Mesenchymal stem cell (in vitro differentiated cells and primary cell): ENCODE measurements around the gene TTC16.

ENCODE experiments used
- DNase-seq: peaks from one replicate; pipeline ENCODE4 v3.0.0-alpha.2; 2013
- H2AFZ ChIP-seq: one replicate; pipeline ENCODE4 v1.6.1; 2013; ENCODE audit warnings: low read depth, mild to moderate bottlenecking, control low read depth, inconsistent platforms, low read length, moderate library complexity
- H2AK5ac ChIP-seq: 2 replicates; pipeline ENCODE4 v1.6.1; 2013; ENCODE audit warnings: low read length, moderate library complexity, mild to moderate bottlenecking, inconsistent platforms; ENCODE audit not compliant: severe bottlenecking
- H2BK120ac ChIP-seq: one replicate; pipeline ENCODE4 v1.6.1; 2013; ENCODE audit warnings: low read depth, mild to moderate bottlenecking, inconsistent platforms, low read length, moderate library complexity
- H2BK12ac ChIP-seq, 2 experiments: one replicate each; pipeline ENCODE4 v1.6.1; 2013; ENCODE audit warnings: inconsistent platforms in 2 of 2, low read length in 2 of 2, mild to moderate bottlenecking in 2 of 2, moderate library complexity in 2 of 2, control low read depth in 1 of 2
- H2BK15ac ChIP-seq: one replicate; pipeline ENCODE4 v1.6.1; 2013; ENCODE audit warnings: mild to moderate bottlenecking, low read depth, inconsistent platforms; ENCODE audit not compliant: poor library complexity, severe bottlenecking
- H2BK5ac ChIP-seq: 2 replicates; pipeline ENCODE4 v1.6.1; 2013; ENCODE audit warnings: low read depth, mild to moderate bottlenecking, low read length, control low read depth, inconsistent platforms; ENCODE audit not compliant: poor library complexity, severe bottlenecking
- H3K14ac ChIP-seq, 2 experiments: one replicate each; pipeline ENCODE4 v1.6.1; 2013; ENCODE audit warnings: inconsistent platforms in 2 of 2, low read length in 2 of 2, control low read depth in 1 of 2, mild to moderate bottlenecking in 1 of 2, moderate library complexity in 1 of 2
- H3K18ac ChIP-seq, 2 experiments: one replicate each; pipeline ENCODE4 v1.6.1; 2013; ENCODE audit warnings: inconsistent platforms in 2 of 2, low read length in 2 of 2, control low read depth in 1 of 2, low read depth in 1 of 2, mild to moderate bottlenecking in 1 of 2
- H3K23ac ChIP-seq, 2 experiments: one replicate each; pipeline ENCODE4 v1.6.1; 2013; ENCODE audit warnings: inconsistent platforms in 2 of 2, low read length in 2 of 2, mild to moderate bottlenecking in 2 of 2, moderate library complexity in 2 of 2, control low read depth in 1 of 2
- H3K27ac ChIP-seq: 2 replicates; pipeline ENCODE4 v1.5.1; 2013; ENCODE audit warnings: mild to moderate bottlenecking, moderate library complexity, low read length, control low read depth, inconsistent platforms; ENCODE audit not compliant: poor library complexity, severe bottlenecking
- H3K27me3 ChIP-seq, 2 experiments: 2 replicates each; pipeline versions ENCODE4 v1.6.1 to v1.7.0; 2013; ENCODE audit warnings: low read length in 2 of 2, mild to moderate bottlenecking in 2 of 2, moderate library complexity in 2 of 2, control low read depth in 1 of 2, inconsistent platforms in 1 of 2; ENCODE audit not compliant: control insufficient read depth in 1 of 2, insufficient read depth in 1 of 2
- H3K36me3 ChIP-seq, 2 experiments: 2 replicates each; pipeline versions ENCODE4 v1.6.1 to v1.7.0; 2013; ENCODE audit warnings: low read length in 2 of 2, control low read depth in 1 of 2, inconsistent platforms in 1 of 2, low read depth in 1 of 2, mild to moderate bottlenecking in 1 of 2; ENCODE audit not compliant: insufficient read depth in 2 of 2, control insufficient read depth in 1 of 2
- H3K4ac ChIP-seq, 2 experiments: one replicate each; pipeline ENCODE4 v1.6.1; 2013; ENCODE audit warnings: inconsistent platforms in 2 of 2, low read length in 2 of 2, mild to moderate bottlenecking in 2 of 2, moderate library complexity in 2 of 2, control low read depth in 1 of 2, low read depth in 1 of 2
- H3K4me1 ChIP-seq: 2 replicates; pipeline ENCODE4 v1.6.1; 2013; ENCODE audit warnings: low read depth, low read length, control low read depth; ENCODE audit not compliant: control insufficient read depth, insufficient read depth
- H3K4me2 ChIP-seq: 2 replicates; pipeline ENCODE4 v1.6.1; 2013; ENCODE audit warnings: low read length, mild to moderate bottlenecking, inconsistent platforms; ENCODE audit not compliant: poor library complexity, severe bottlenecking
- H3K4me3 ChIP-seq, 2 experiments: 2 replicates each; pipeline versions ENCODE4 v1.5.1 to v1.7.0; 2013; ENCODE audit warnings: low read length in 2 of 2, mild to moderate bottlenecking in 2 of 2, control low read depth in 1 of 2, low read depth in 1 of 2; ENCODE audit not compliant: insufficient read depth in 1 of 2
- H3K79me1 ChIP-seq: replicated peaks from 2 replicates; pipeline ENCODE4 v1.6.1; 2013; ENCODE audit warnings: mild to moderate bottlenecking, control low read depth, low read length, inconsistent platforms; ENCODE audit not compliant: poor library complexity, severe bottlenecking
- H3K9ac ChIP-seq: 2 replicates; pipeline ENCODE4 v1.7.0; 2013; ENCODE audit warnings: mild to moderate bottlenecking, low read length, moderate library complexity
- H3K9me3 ChIP-seq: 2 replicates; pipeline ENCODE4 v1.7.0; 2013; ENCODE audit warnings: mild to moderate bottlenecking, low read length; ENCODE audit not compliant: control insufficient read depth
- H4K8ac ChIP-seq: one replicate; pipeline ENCODE4 v1.6.1; 2013; ENCODE audit warnings: inconsistent platforms, mild to moderate bottlenecking, low read length, moderate library complexity
- H4K91ac ChIP-seq: one replicate; pipeline ENCODE4 v1.6.1; 2013; ENCODE audit warnings: mild to moderate bottlenecking, low read length, inconsistent platforms
- WGBS: methylation state at CpG from one replicate; pipeline ENCODE4 v1.1.7; 2013; ENCODE audit warnings: mixed read lengths; 5-methylcytosine and 5-hydroxymethylcytosine counted together

TTC16 gene

DNA sequence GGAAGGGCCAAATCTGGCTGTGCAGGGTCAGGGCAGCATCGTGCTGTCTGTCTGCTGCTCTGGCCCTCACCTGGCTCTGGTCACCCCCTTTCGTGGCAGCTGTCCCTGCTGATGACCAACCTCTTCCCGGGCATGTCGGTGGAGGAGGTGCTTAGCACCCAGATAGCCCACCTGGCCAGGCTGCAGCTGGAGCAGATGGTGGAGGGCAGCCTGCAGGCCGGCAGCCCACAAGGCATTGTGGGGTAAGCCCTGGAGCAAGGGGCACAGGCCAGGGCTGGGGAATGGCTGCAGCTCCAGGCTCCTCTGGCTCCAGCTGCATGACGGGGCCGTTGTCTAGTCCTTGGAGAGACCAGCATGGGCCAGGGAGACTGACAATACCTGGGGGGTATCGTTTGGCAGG lies 11.0 kb downstream of the TTC16 start:
- H2BK120ac ChIP-seq: no peak overlapping the region
- H3K18ac ChIP-seq: no peak overlapping the region
- no peak overlapping the region for H2AK5ac ChIP-seq
- H3K4me1 ChIP-seq: peaks cover 1% of the 10 kb centered on the region
- H3K9ac ChIP-seq: no peak overlapping the region
- WGBS: 81% methylated on average over 8 of the region's 8 CpGs
- H3K79me1 ChIP-seq: no peaks in the 10 kb centered on the region
- no peak overlapping the region for H3K14ac ChIP-seq
- H2AFZ ChIP-seq: no peak overlapping the region
- H3K4me2 ChIP-seq: no peak overlapping the region
- H3K23ac ChIP-seq: no peak overlapping the region
- H2BK5ac ChIP-seq: no peak overlapping the region
- no peak overlapping the region for H2BK12ac ChIP-seq
- no peak overlapping the region for H3K4ac ChIP-seq
- no peaks in the 10 kb centered on the region for H3K9me3 ChIP-seq
- H3K27me3 ChIP-seq: peaks cover 0 to 3% of the 10 kb centered on the region in 2 experiments
- no peak overlapping the region for H4K91ac ChIP-seq
- H3K27ac ChIP-seq: no peak overlapping the region
- H2BK15ac ChIP-seq: no peak overlapping the region
- H3K4me3 ChIP-seq: no peak overlapping the region
- H3K36me3 ChIP-seq: peaks cover 9 to 16% of the 10 kb centered on the region in 2 experiments
- DNase-seq: no peak
- no peak overlapping the region for H4K8ac ChIP-seq

- Histone ChIP-seq H3K27ac (no peak overlapping the region), H2BK15ac (no peak overlapping the region), H3K4me1 (peaks cover 5% of the 10 kb centered on the region), H2BK120ac (no peak overlapping the region), H2AFZ (no peak overlapping the region), H3K4me3 (no peak overlapping the region), H2AK5ac (no peak overlapping the region), H3K9ac (no peak overlapping the region), H2BK5ac (no peak overlapping the region), H2BK12ac (no peak overlapping the region), H3K79me1 (peaks cover 5% of the 10 kb centered on the region), H3K9me3 (no peaks in the 10 kb centered on the region), H4K8ac (no peak overlapping the region), H3K14ac (no peak overlapping the region), H3K4me2 (no peak overlapping the region), H3K23ac (no peak overlapping the region), H3K18ac (no peak overlapping the region), H3K4ac (no peak overlapping the region), H3K36me3 (peaks cover 18 to 30% of the 10 kb centered on the region in 2 experiments), H3K27me3 (peaks cover 0 to 3% of the 10 kb centered on the region in 2 experiments), H4K91ac (no peak overlapping the region)
- DNase-seq: no peak
- 86% methylated on average over 8 of the region's 8 CpGs for WGBS
These were observed 12.9 kb downstream of the TTC16 start for GRCh38 chr9:127728808-127729207.

- Histone ChIP-seq H3K4me1 (peaks cover 10% of the 10 kb centered on the region), H3K4me2 (no peak overlapping the region), H3K14ac (no peak overlapping the region), H3K23ac (no peak overlapping the region), H4K91ac (no peak overlapping the region), H2BK15ac (no peak overlapping the region), H2AK5ac (no peak overlapping the region), H4K8ac (no peak overlapping the region), H2BK12ac (no peak overlapping the region), H3K18ac (no peak overlapping the region), H2BK5ac (no peak overlapping the region), H2BK120ac (no peak overlapping the region), H3K9ac (no peak overlapping the region), H3K36me3 (peaks cover 18 to 30% of the 10 kb centered on the region in 2 experiments), H3K27me3 (no peaks in the 10 kb centered on the region), H3K9me3 (no peaks in the 10 kb centered on the region), H3K27ac (no peak overlapping the region), H2AFZ (no peak overlapping the region), H3K4me3 (no peak overlapping the region), H3K79me1 (peaks cover 9% of the 10 kb centered on the region), H3K4ac (no peak overlapping the region)
- WGBS: 91% methylated on average over 17 of the region's 18 CpGs
- DNase-seq: no peak
These were observed 13.8 kb downstream of the TTC16 start for GRCh38 chr9:127729522-127730256.

DNA sequence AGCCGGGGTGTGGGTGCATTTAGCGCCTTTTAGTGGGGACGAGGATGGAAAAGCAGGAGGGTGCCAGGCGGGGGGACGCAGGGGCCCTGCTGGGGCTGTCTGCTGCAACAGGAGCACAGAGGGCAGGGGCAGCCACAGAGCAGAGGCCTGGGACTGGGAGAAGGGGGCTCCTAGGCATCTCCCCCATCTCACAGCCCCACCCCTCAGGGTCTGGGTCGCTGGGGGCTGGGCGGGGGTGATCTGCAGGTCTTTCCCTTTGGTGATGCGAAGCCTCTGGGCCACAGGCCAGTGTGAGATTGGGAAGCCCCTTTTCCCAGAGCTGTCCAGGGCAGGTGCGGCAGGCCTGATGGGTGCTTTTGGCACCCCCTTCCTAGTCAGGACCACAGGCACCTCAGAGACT lies 14.4 kb downstream of the TTC16 start:
- peaks cover 18 to 30% of the 10 kb centered on the region in 2 experiments for H3K36me3 ChIP-seq
- no peak overlapping the region for H4K8ac ChIP-seq
- no peak overlapping the region for H2BK5ac ChIP-seq
- H2BK12ac ChIP-seq: no peak overlapping the region
- no peak overlapping the region for H3K18ac ChIP-seq
- H3K27ac ChIP-seq: no peak overlapping the region
- H3K9ac ChIP-seq: no peak overlapping the region
- H3K4me3 ChIP-seq: no peak overlapping the region
- no peak overlapping the region for H3K23ac ChIP-seq
- H3K79me1 ChIP-seq: peaks cover 9% of the 10 kb centered on the region
- H4K91ac ChIP-seq: no peak overlapping the region
- no peak overlapping the region for H3K14ac ChIP-seq
- H3K4me2 ChIP-seq: no peak overlapping the region
- no peak overlapping the region for H3K4ac ChIP-seq
- H2AK5ac ChIP-seq: no peak overlapping the region
- H3K27me3 ChIP-seq: no peaks in the 10 kb centered on the region
- DNase-seq: no peak
- H2BK120ac ChIP-seq: no peak overlapping the region
- no peak overlapping the region for H2BK15ac ChIP-seq
- no peaks in the 10 kb centered on the region for H3K9me3 ChIP-seq
- no peak overlapping the region for H2AFZ ChIP-seq
- 90% methylated on average over 9 of the region's 9 CpGs for WGBS
- H3K4me1 ChIP-seq: peaks cover 10% of the 10 kb centered on the region
